SK-N-SH (cell line): ENCODE measurements around the gene MRM1. TPM values are rescaled to one million over a fixed set of nuclear protein-coding genes. Genes with fewer than 3 reads are reported as not detected.

Experiments
- CTCF ChIA-PET: fragments of 300-600, 350-600 bp; formaldehyde crosslinking; extraction: SDS; loops from one replicate; lab custom pipeline; 2021; lab: Yijun Ruan, JAX
- POLR2A ChIA-PET: fragments of 350-600 bp; sonication (Branson Sonifier 250); formaldehyde crosslinking; extraction: SDS; loops from one replicate; lab custom pipeline; 2020; ENCODE audit warnings: antibody characterized with exemption, inconsistent platforms; lab: Yijun Ruan, JAX
- DNase-seq: peaks from one replicate; pipeline ENCODE4 v3.0.0; 2012
- H2AFZ ChIP-seq: fragments of 200-600 bp; sonication (generic); 2 replicates; pipeline ENCODE4 v1.8.1; 2016; ENCODE audit warnings: antibody characterized with exemption, mild to moderate bottlenecking, low read depth
- H3F3A ChIP-seq: fragments of 200-600 bp; sonication (generic); replicated peaks from 2 replicates; pipeline ENCODE3; 2016; ENCODE audit warnings: antibody characterized with exemption, mild to moderate bottlenecking; ENCODE audit not compliant: insufficient read depth
- H3K27ac ChIP-seq, 2 experiments: fragments of 200-500 bp in 1 of 2; fragments of 200-600 bp in 1 of 2; sonication (Bioruptor generic) in 1 of 2; sonication (generic), shearing (Covaris generic) in 1 of 2; 2 replicates each; pipeline versions ENCODE4 v1.5.1 to v1.6.1; 2014 to 2016; ENCODE audit warnings: low read depth in 2 of 2, inconsistent platforms in 1 of 2, low read length in 1 of 2, mild to moderate bottlenecking in 1 of 2, mixed read lengths in 1 of 2
- H3K27me3 ChIP-seq: fragments of 200-600 bp; sonication (generic), shearing (Covaris generic); 2 replicates; pipeline ENCODE4 v1.6.1; 2016; ENCODE audit warnings: mixed run types; ENCODE audit not compliant: insufficient read depth
- H3K36me3 ChIP-seq, 2 experiments: fragments of 200-500 bp in 1 of 2; fragments of 200-600 bp in 1 of 2; sonication (Bioruptor generic) in 1 of 2; sonication (generic) in 1 of 2; replicated peaks in 1 of 2; 2 replicates each; pipeline versions ENCODE3 to v1.5.1; 2014 to 2016; ENCODE audit warnings: low read length in 1 of 2, mild to moderate bottlenecking in 1 of 2; ENCODE audit not compliant: insufficient read depth in 2 of 2, control insufficient read depth in 1 of 2
- H3K4me1 ChIP-seq, 2 experiments: fragments of 200-500 bp in 1 of 2; fragments of 200-600 bp in 1 of 2; sonication (Bioruptor generic) in 1 of 2; sonication (generic), shearing (Covaris generic) in 1 of 2; 2 replicates each; pipeline versions ENCODE4 v1.5.1 to v1.6.1; 2014 to 2016; ENCODE audit warnings: low read depth in 1 of 2, low read length in 1 of 2, mixed run types in 1 of 2; ENCODE audit not compliant: insufficient read depth in 2 of 2, control insufficient read depth in 1 of 2
- H3K4me2 ChIP-seq: fragments of 200-600 bp; sonication (generic), shearing (Covaris generic); 2 replicates; pipeline ENCODE4 v1.6.1; 2017; ENCODE audit warnings: mixed run types
- H3K4me3 ChIP-seq, 2 experiments: fragments of 200-500 bp in 1 of 2; fragments of 200-600 bp in 1 of 2; sonication (Bioruptor generic) in 1 of 2; sonication (generic), shearing (Covaris generic) in 1 of 2; 2 replicates each; pipeline versions ENCODE4 v1.5.1 to v1.8.1; 2014 to 2016; ENCODE audit warnings: low read depth in 2 of 2, inconsistent platforms in 1 of 2, low read length in 1 of 2, mild to moderate bottlenecking in 1 of 2, mixed read lengths in 1 of 2, moderate library complexity in 1 of 2
- H3K79me2 ChIP-seq: fragments of 200-600 bp; sonication (generic); 2 replicates; pipeline ENCODE4 v1.8.1; 2017; ENCODE audit warnings: mild to moderate bottlenecking; ENCODE audit not compliant: insufficient read depth
- H3K9ac ChIP-seq: fragments of 200-600 bp; sonication (generic); 2 replicates; pipeline ENCODE4 v1.6.1; 2017; ENCODE audit warnings: mixed run types
- H3K9me2 ChIP-seq: fragments of 200-600 bp; sonication (generic); 2 replicates; pipeline ENCODE4 v1.6.1; 2017; ENCODE audit warnings: mixed run types
- H3K9me3 ChIP-seq: fragments of 200-600 bp; sonication (generic); 2 replicates; pipeline ENCODE4 v1.6.1; 2017; ENCODE audit warnings: mixed run types, mild to moderate bottlenecking, moderate library complexity
- H4K20me1 ChIP-seq: fragments of 200-600 bp; sonication (generic); 2 replicates; pipeline ENCODE4 v1.6.1; 2017; ENCODE audit warnings: mild to moderate bottlenecking, mixed run types; ENCODE audit not compliant: insufficient read depth
- FOSL2 ChIP-seq: IDR thresholded peaks from 2 replicates; pipeline ENCODE4 v1.4.0; 2012; ENCODE audit warnings: low read depth, mild to moderate bottlenecking, moderate library complexity, borderline replicate concordance
- GATA2 ChIP-seq: sonication (generic); formaldehyde crosslinking; IDR thresholded peaks from 2 replicates; pipeline ENCODE4 v1.5.0; 2020; ENCODE audit warnings: mild to moderate bottlenecking, missing genetic modification reagents
- MXI1 ChIP-seq: IDR thresholded peaks from 2 replicates; pipeline ENCODE4 v1.6.1; 2012; ENCODE audit warnings: mild to moderate bottlenecking, low read depth, low read length, improper control_type of control experiment
- NRF1 ChIP-seq: IDR thresholded peaks from 2 replicates; pipeline ENCODE4 v1.6.1; 2012; ENCODE audit warnings: low read depth, mild to moderate bottlenecking, low read length
- RAD21 ChIP-seq: IDR thresholded peaks from 2 replicates; pipeline ENCODE4 v1.6.1; 2012; ENCODE audit warnings: mild to moderate bottlenecking, low read length
- RXRA ChIP-seq: IDR thresholded peaks from 2 replicates; pipeline ENCODE4 v1.4.0; 2012; ENCODE audit warnings: low read depth, mild to moderate bottlenecking, borderline replicate concordance
- TCF12 ChIP-seq: IDR thresholded peaks from 2 replicates; pipeline ENCODE4 v1.4.0; 2012
- WGBS: methylation state at CpG from one replicate; pipeline ENCODE4 v1.1.6; 2017; ENCODE audit warnings: low lambda C conversion rate; 5-methylcytosine and 5-hydroxymethylcytosine counted together
- polyA plus RNA-seq, 3 experiments: library from polyadenylated mRNA; depleted of rRNA; stranded (reverse); fragments of >200 nt; gene quantifications; 2 replicates each; pipeline ENCODE4 v1.2.3, GENCODE V29; 2012
- TF ChIP-seq, protein P1 (sequence below): fragments of 150-350 bp; IDR thresholded peaks from 2 replicates; pipeline ENCODE4 v1.6.1; 2016; ENCODE audit warnings: mild to moderate bottlenecking, low read depth, low read length
- TF ChIP-seq, protein P2 (sequence below): fragments of 150-350 bp; IDR thresholded peaks from 2 replicates; pipeline ENCODE4 v1.6.1; 2017; ENCODE audit warnings: antibody characterized with exemption, low read length, low read depth, borderline replicate concordance
- TF ChIP-seq, protein P3 (sequence below): IDR thresholded peaks from 2 replicates; pipeline ENCODE4 v1.6.1; 2012; ENCODE audit warnings: mild to moderate bottlenecking, low read depth, low read length, moderate library complexity
- TF ChIP-seq, protein P4 (sequence below): IDR thresholded peaks from 2 replicates; pipeline ENCODE4 v1.4.0; 2012; ENCODE audit warnings: low read depth, borderline replicate concordance
- TF ChIP-seq, protein P5 (sequence below): IDR thresholded peaks from 2 replicates; pipeline ENCODE4 v1.4.0; 2012; ENCODE audit warnings: low read depth
- TF ChIP-seq, protein P6 (sequence below): fragments of 200-600 bp; sonication (generic); IDR thresholded peaks from 2 replicates; pipeline ENCODE4 v1.6.1; 2017; ENCODE audit warnings: antibody characterized with exemption, mild to moderate bottlenecking, moderate library complexity
- TF ChIP-seq, protein P7 (sequence below): IDR thresholded peaks from 2 replicates; pipeline ENCODE4 v1.4.0; 2012; ENCODE audit warnings: low read depth, borderline replicate concordance

MRM1 gene
- polyA plus RNA-seq, 1 of the 3 experiments (the other 2 are of a cell fraction), result 9.8 TPM

DNA sequence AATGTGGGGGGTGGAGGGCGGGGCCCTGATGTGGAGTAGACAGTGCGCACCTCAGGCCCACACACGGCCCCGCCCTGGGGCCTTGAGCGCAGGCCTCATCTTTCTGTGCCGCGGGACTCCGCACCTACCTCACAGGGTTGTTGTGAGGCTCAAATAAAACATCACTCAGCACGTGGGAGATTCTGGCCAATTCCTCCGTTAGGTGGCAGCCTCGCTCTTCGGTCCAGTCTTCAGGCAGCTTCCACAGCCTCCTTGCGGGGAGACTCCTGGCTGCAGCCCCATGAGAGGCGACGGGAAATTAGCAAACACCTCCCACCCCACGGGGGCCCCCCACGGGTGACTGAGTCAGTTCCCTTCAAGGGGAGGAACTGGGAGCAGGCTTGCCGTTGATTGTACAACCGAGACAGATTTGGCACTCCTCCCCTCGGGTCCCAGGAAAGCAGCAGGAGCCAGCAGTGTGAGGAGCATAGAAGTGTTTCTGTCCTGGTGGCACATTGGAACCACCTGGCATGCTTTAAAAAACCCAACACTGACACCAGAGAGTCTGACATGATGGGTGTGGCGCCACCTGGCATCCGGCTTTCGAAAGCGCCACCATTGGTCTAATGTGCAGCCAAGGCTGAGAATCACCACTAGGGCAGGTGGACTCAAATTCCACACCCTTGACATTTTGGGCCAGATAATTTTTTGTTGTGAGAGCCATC lies 7.6 kb downstream of the MRM1 start:
- H4K20me1 ChIP-seq, result peaks cover 4% of the 10 kb centered on the region; the same call in 1 of the 2 replicates
- no peaks in the 10 kb centered on the region for H3K36me3 ChIP-seq
- peaks cover 6% of the 10 kb centered on the region for H3F3A ChIP-seq
- H3K4me3 ChIP-seq, result no peak overlapping the region; a peak in 1 of 4 replicates
- no peaks in the 10 kb centered on the region for H3K27me3 ChIP-seq
- H3K9me3 ChIP-seq, result no peaks in the 10 kb centered on the region
- 77% methylated on average over 6 of the region's 24 CpGs for WGBS
- no peak overlapping the region for H2AFZ ChIP-seq
- H3K4me1 ChIP-seq, result peaks cover 0 to 2% of the 10 kb centered on the region in 2 experiments; a peak in 1 of 4 replicates
- no peaks in the 10 kb centered on the region for H3K9me2 ChIP-seq
- no peak overlapping the region for H3K27ac ChIP-seq
- no peak overlapping the region for H3K4me2 ChIP-seq
- H3K9ac ChIP-seq, result no peak overlapping the region
- ChIA-PET POLR2A (no interaction called here), CTCF (interaction anchor here (1.2 to 2.0 kb wide), 3 partner anchors 15 to 631 kb away, joined by 3 to 6 read pairs (median 5); no protein-coding TSS in a partner anchor)
- TF ChIP-seq, protein P1, sequence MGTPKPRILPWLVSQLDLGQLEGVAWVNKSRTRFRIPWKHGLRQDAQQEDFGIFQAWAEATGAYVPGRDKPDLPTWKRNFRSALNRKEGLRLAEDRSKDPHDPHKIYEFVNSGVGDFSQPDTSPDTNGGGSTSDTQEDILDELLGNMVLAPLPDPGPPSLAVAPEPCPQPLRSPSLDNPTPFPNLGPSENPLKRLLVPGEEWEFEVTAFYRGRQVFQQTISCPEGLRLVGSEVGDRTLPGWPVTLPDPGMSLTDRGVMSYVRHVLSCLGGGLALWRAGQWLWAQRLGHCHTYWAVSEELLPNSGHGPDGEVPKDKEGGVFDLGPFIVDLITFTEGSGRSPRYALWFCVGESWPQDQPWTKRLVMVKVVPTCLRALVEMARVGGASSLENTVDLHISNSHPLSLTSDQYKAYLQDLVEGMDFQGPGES, result no peak
- TF ChIP-seq TCF12 (no peak), RAD21 (peak; percentile 37)
- DNase-seq, result no peak
- peaks cover 18% of the 10 kb centered on the region; the same call in 1 of the 2 replicates for H3K79me2 ChIP-seq

DNA sequence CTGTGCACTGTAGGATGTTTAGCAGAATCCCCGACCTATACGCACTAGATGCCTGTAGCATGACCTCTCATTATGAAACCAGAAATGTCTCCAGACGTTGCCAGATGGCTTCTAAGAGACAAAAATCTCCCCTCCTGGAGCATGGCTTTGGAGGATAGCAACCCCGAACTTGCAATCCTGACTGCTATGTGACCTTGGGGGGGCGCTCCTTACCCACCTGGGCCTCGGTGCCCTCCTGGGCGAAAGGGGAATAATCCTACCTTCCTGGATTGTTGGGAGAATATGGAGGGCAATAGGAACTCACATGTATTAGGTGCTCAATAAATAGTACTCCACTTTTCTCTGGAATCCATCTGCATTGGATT lies 8.1 kb downstream of the MRM1 start:
- Histone ChIP-seq H2AFZ (no peak overlapping the region), H3F3A (peaks cover 4% of the 10 kb centered on the region), H3K4me2 (no peak overlapping the region), H3K9me3 (no peaks in the 10 kb centered on the region), H3K4me1 (no peaks in the 10 kb centered on the region), H3K36me3 (no peaks in the 10 kb centered on the region), H3K79me2 (peaks cover 13% of the 10 kb centered on the region; the same call in 1 of the 2 replicates), H3K9me2 (no peaks in the 10 kb centered on the region), H3K9ac (no peak overlapping the region), H3K27ac (no peak overlapping the region), H3K4me3 (no peak overlapping the region), H4K20me1 (peaks cover 4% of the 10 kb centered on the region; the same call in 1 of the 2 replicates), H3K27me3 (no peaks in the 10 kb centered on the region)
- ChIA-PET CTCF (interaction anchor here (2.0 kb wide), 1 partner anchor 630 kb away, joined by 6 read pairs; no protein-coding TSS in a partner anchor), POLR2A (no interaction called here)
- WGBS, result 97% methylated on average over 6 of the region's 7 CpGs
- no peak for DNase-seq
- TF ChIP-seq FOSL2 (no peak), NRF1 (no peak), GATA2 (no peak), MXI1 (no peak), RXRA (no peak), TCF12 (no peak)
- TF ChIP-seq, protein P2, sequence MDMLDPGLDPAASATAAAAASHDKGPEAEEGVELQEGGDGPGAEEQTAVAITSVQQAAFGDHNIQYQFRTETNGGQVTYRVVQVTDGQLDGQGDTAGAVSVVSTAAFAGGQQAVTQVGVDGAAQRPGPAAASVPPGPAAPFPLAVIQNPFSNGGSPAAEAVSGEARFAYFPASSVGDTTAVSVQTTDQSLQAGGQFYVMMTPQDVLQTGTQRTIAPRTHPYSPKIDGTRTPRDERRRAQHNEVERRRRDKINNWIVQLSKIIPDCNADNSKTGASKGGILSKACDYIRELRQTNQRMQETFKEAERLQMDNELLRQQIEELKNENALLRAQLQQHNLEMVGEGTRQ, result no peak
- TF ChIP-seq, protein P3, sequence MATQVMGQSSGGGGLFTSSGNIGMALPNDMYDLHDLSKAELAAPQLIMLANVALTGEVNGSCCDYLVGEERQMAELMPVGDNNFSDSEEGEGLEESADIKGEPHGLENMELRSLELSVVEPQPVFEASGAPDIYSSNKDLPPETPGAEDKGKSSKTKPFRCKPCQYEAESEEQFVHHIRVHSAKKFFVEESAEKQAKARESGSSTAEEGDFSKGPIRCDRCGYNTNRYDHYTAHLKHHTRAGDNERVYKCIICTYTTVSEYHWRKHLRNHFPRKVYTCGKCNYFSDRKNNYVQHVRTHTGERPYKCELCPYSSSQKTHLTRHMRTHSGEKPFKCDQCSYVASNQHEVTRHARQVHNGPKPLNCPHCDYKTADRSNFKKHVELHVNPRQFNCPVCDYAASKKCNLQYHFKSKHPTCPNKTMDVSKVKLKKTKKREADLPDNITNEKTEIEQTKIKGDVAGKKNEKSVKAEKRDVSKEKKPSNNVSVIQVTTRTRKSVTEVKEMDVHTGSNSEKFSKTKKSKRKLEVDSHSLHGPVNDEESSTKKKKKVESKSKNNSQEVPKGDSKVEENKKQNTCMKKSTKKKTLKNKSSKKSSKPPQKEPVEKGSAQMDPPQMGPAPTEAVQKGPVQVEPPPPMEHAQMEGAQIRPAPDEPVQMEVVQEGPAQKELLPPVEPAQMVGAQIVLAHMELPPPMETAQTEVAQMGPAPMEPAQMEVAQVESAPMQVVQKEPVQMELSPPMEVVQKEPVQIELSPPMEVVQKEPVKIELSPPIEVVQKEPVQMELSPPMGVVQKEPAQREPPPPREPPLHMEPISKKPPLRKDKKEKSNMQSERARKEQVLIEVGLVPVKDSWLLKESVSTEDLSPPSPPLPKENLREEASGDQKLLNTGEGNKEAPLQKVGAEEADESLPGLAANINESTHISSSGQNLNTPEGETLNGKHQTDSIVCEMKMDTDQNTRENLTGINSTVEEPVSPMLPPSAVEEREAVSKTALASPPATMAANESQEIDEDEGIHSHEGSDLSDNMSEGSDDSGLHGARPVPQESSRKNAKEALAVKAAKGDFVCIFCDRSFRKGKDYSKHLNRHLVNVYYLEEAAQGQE, result no peak
- TF ChIP-seq, protein P4, sequence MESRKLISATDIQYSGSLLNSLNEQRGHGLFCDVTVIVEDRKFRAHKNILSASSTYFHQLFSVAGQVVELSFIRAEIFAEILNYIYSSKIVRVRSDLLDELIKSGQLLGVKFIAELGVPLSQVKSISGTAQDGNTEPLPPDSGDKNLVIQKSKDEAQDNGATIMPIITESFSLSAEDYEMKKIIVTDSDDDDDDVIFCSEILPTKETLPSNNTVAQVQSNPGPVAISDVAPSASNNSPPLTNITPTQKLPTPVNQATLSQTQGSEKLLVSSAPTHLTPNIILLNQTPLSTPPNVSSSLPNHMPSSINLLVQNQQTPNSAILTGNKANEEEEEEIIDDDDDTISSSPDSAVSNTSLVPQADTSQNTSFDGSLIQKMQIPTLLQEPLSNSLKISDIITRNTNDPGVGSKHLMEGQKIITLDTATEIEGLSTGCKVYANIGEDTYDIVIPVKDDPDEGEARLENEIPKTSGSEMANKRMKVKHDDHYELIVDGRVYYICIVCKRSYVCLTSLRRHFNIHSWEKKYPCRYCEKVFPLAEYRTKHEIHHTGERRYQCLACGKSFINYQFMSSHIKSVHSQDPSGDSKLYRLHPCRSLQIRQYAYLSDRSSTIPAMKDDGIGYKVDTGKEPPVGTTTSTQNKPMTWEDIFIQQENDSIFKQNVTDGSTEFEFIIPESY, result no peak
- TF ChIP-seq, protein P5, sequence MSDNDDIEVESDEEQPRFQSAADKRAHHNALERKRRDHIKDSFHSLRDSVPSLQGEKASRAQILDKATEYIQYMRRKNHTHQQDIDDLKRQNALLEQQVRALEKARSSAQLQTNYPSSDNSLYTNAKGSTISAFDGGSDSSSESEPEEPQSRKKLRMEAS, result no peak
- TF ChIP-seq, protein P6, sequence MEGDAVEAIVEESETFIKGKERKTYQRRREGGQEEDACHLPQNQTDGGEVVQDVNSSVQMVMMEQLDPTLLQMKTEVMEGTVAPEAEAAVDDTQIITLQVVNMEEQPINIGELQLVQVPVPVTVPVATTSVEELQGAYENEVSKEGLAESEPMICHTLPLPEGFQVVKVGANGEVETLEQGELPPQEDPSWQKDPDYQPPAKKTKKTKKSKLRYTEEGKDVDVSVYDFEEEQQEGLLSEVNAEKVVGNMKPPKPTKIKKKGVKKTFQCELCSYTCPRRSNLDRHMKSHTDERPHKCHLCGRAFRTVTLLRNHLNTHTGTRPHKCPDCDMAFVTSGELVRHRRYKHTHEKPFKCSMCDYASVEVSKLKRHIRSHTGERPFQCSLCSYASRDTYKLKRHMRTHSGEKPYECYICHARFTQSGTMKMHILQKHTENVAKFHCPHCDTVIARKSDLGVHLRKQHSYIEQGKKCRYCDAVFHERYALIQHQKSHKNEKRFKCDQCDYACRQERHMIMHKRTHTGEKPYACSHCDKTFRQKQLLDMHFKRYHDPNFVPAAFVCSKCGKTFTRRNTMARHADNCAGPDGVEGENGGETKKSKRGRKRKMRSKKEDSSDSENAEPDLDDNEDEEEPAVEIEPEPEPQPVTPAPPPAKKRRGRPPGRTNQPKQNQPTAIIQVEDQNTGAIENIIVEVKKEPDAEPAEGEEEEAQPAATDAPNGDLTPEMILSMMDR, result no peak; the same call in 1 of the 2 replicates
- TF ChIP-seq, protein P7, sequence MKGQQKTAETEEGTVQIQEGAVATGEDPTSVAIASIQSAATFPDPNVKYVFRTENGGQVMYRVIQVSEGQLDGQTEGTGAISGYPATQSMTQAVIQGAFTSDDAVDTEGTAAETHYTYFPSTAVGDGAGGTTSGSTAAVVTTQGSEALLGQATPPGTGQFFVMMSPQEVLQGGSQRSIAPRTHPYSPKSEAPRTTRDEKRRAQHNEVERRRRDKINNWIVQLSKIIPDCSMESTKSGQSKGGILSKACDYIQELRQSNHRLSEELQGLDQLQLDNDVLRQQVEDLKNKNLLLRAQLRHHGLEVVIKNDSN, result no peak
